GM18502 (cell line): ENCODE measurements around the gene ASCC1.
"Not testable (repeated sequence)": the region's sequence is repeated elsewhere in the genome, so short reads cannot be mapped to it uniquely, and the experiment has no call there.

Source experiments
- ATAC-seq: cut with Tn5 transposase; IDR thresholded peaks from one replicate; pipeline ENCODE4 v1.9.1; 2021; ENCODE audit warnings: mild to moderate bottlenecking; ENCODE audit not compliant: unreplicated experiment, poor library complexity

ASCC1 gene

GRCh38 chr10:72223743-72224101 is 7.6 kb upstream of the ASCC1 start:
- no peak for ATAC-seq

DNA sequence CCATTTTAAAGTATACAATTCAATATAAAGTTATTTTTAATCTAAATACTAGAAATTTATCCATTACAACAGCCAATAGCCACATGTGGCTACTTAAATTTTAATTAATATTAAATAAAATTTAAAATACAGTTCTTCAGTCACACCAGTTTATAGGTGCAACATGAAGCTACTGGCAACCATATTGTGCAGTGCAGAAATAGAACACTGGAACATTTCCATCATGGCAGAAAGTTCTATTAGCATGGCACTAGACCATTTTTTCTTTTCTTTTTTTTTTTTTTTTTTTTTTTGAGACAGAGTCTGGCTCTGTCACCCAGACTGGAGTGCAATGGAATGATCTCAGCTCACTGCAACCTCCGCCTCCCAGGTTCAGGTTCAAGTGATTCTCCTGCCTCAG is 5.2 kb upstream of the ASCC1 start:
- no peak for ATAC-seq

DNA sequence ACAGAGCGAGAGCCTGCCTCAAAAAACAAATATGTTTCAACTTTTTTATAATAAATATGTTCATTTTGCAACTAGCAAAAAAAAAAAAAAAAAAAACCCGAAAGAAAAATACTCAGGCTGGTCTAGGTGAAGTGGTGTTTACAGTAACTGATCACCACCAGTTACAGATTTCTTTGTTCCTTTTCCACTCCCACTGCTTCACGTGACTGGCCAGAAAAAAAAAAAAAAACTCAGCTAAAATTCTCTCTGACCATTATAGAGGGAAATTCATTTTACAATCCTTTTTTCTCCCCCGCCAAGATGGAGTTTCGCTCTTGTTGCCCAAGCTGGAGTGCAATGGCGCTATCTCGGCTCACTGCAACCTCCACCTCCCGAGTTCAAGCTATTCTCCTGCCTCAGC is 4.6 kb upstream of the ASCC1 start:
- ATAC-seq: no peak

DNA sequence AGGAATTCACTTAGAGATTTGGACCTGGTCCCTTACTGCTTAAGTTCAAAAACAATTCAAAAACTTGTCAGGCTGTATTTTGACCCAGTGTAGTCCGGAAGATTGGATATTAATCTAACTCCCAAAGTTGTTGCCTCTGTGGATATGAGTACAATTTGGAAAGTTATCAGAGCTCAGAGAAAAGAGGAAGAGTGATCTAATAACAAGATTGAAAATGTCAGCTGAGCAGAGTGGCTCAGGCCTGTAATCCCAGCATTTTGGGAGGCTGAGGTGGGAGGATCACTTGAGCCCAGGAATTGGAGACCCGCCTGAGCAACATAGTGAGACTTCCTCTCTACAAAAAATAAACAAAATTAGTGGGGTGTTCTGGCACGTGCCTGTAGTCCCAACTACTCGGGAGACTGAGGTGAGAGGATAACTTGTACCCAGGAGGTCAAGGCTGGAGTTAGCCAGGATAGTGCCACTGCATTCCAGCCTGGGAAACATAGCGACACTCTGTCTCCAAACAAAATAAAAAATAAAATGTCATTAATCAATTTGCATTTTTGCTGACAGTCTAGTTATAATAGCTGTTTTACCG is 3.2 kb upstream of the ASCC1 start:
- no peak for ATAC-seq

DNA sequence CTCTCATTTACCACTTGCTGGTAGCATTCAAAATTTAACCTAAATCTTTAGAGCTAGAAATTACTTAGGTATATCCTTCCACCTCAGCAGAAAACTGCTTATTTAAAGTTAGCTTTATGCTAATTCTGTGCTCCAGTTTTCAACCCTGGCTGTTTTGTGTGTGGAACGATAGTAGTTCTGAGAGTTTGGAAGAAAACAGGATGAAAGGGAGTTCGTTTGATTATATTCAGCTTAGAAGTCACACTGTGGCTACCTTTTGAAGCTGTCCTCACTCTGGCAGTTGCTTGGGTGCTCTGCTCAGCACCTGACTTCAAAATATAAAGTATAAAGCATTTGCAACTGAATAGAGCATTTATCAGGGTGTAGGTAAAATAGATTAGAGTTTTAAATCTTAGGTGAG is 2.6 kb upstream of the ASCC1 start:
- no peak for ATAC-seq

GRCh38 chr10:72218325-72218724 is 2.2 kb upstream of the ASCC1 start:
- ATAC-seq: no peak

DNA sequence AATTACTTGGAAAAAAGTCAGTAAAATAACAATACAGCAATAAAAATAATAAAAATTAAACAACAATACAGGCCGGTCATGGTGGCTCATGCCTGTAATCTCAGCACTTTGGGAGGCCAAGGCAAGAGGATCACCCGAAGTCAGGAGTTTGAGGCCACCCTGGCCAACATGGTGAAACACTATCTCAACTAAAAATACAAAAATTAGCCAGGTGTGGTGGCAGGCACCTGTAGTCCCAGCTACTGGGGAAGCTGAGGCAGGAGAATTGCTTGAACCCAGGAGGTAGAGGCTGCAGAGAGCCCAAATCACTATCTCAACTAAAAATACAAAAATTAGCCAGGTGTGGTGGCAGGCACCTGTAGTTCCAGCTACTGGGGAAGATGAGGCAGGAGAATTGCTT is 4.2 kb downstream of the ASCC1 start:
- not testable (repeated sequence) for ATAC-seq

- ATAC-seq: not testable (repeated sequence)
Measured at GRCh38 chr10:72211381-72211780, 4.7 kb downstream of the ASCC1 start.

DNA sequence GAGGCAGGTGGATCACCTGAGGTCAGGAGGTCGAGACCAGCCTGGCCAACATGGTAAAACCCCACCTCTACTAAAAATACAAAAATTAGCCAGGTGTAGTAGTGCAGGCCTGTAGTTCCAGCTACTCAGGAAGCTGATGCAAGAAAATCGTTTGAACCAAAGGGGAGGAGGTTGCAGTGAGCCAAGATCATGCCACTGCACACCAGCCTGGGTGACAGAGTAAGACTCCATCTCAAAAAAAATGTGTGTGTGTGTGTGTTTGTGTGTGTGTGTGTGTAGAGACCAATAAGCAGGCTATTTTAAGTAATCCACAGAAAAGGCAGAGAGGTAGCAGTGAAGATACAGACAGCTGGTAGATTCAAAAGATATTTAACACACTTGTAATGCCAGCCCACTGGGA is 7.5 kb downstream of the ASCC1 start:
- not testable (repeated sequence) for ATAC-seq

GRCh38 chr10:72206511-72207229 is 9.4 kb downstream of the ASCC1 start:
- no peak for ATAC-seq

DNA sequence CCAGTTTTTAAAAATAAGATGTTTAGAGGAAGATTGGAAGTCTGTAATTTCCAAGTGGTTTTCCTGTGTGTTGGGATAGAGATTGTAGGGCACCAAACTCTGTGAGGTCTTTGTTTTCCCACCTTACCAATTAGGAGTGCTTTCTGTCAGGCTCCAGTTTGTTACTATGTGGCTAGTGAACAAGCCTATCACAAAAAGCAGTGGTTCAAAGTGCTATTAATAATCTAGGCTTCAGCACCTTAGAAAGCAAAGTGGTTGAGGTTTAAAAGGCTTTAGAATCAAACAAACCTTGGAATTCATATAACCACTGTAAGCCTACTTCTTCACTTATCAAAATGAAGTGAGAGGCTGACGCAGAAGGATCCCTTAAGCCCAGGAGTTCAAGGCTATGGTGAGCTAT is 11.4 kb downstream of the ASCC1 start:
- no peak for ATAC-seq

DNA sequence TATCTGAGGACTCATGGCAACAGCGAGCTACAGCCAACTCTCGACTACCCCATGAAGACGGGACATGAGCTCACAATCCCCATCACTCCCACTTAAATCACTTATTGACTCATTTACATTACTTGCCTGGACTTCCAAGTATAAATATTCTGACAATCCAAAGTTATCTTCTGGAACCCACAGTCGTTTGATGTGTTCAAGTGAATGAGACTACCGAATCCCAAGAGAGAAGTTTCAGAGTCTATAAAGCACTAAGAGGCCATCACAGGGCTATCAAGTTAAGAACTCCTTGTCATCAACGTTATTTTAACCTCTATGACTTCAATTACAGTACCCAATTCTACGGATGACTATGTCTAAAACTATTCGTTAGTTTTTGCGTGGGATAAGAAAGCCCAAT is 11.8 kb downstream of the ASCC1 start:
- ATAC-seq: no peak

DNA sequence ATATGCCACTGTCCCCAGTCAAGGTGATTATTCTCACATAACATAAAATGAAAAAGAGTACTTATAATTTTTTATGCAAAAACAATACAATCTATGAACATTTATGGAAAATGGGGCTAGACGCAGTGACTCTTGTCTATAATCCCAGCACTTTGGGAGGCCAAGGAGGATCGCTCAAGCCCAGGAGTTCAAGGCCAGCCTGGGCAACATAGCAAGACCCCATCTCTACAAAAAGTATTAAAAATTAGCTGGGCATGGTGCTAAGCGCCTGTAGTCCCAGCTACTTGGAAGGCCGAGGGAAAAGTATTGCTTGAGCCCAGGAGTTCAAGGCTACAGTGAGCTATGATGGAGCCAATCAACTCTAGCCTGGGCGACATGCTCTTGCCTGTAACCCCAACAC is 14.8 kb downstream of the ASCC1 start:
- ATAC-seq: no peak

DNA sequence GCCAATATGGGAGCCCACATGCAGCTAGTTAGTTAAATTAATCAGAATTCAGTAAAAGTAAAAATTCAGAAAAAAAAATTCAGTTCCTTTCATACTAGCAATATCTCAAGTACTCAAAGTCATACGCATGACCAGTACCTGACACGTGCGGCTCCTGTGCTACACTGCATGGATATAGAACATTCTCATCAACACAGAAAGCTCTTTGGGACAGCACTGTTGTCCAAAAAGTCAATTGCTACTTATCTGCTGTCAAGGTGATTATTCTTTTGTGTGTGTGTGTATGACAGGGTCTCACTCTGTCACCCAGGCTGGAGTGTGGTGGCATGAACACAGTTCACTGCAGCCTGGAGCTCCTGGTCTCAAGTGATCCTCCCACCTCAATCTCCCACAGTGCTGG is 15.2 kb downstream of the ASCC1 start:
- ATAC-seq: no peak

DNA sequence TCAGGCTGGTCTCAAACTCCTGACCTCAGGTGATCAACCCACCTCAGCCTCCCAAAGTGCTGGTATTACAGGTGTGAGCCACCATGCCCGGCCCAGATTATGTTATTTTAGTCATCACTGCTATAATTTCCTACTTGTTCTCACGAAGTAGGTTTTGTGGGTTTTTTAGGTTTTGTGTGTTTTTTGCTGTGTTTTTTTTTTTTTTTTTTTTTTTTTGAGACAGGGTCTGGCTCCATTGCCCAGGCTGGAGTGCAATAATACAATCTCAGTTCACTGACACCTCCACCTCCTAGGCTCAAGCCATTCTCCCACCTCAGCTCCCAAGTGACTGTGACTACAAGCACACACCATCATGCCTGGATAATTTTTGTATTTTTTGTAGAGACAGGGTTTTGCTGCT is 21.1 kb downstream of the ASCC1 start:
- no peak for ATAC-seq

DNA sequence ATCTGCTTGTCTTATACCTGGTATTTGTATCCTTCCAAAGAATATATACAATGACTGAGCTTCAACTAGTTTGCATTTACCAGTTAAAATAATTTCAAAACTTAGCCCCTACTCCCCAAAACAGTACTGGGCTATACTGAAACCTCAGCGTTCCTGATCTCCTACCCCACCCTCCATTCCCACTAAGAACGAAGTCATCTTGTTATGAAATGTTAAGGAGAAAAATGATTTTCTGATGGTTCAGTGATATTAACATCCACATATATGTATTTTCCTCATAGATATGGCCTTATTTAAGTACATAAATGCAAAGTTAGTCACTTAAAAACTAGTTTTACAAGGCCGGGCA is 29.1 kb downstream of the ASCC1 start:
- ATAC-seq: no peak

- no peak for ATAC-seq
Measured at GRCh38 chr10:72186258-72186981, 29.7 kb downstream of the ASCC1 start.

- ATAC-seq: no peak
Measured at GRCh38 chr10:72184156-72184555, 31.9 kb downstream of the ASCC1 start.

DNA sequence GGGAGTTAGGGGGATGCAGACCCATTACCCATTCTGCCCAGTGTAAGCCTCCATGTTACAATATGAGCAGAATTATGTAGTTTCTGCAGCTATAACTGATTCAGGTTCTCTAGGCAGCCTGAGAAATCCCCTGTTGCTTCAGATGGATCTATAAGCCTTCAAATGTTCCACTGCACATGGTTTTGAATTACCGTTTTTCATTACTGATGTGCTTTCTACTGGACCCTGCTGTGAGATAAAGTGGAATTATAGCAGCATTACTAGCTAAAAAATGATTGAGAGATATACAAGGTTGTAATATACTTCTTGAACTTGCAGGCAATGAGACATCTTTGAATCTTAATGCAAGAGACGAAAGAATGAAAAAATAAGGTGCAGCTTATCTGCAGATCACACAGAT is 38.6 kb downstream of the ASCC1 start:
- ATAC-seq: no peak

DNA sequence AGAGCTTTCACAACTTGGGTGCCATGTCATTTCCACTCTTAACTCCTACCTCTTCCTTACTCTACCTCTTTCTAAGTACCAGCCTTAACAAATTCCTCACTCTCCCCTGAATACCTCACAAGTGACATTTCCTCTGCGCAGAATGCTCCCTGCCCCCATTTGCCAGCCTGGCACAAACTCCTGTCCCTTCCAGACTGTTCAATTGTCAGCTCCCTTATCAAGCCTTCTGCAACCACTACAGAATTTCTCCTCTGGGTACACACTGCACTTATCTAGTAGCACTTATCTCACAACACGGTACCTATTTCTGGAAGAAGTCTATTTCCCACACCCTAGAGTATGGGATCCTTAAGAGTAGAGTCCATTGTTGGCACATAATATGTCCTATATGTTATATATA is 39.4 kb downstream of the ASCC1 start:
- no peak for ATAC-seq

DNA sequence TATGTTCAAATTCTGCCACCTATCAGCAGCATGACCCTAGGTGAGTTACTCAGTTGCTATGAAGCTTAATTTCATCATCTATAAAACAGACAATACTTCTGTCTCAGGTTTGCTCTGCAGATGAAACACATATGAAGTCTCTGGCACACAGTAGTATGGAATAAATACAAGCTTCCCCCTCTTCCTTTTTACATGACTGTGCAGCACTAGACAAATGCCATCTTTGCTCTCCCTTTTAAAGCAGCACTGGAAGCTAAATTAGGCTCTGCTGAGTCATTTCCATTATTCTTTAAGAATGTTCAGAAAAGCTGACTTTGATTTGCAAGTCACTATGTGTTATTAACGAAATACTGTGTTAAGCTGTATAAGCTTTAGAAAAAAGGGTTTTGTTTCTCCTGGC is 40.9 kb downstream of the ASCC1 start:
- ATAC-seq: no peak

DNA sequence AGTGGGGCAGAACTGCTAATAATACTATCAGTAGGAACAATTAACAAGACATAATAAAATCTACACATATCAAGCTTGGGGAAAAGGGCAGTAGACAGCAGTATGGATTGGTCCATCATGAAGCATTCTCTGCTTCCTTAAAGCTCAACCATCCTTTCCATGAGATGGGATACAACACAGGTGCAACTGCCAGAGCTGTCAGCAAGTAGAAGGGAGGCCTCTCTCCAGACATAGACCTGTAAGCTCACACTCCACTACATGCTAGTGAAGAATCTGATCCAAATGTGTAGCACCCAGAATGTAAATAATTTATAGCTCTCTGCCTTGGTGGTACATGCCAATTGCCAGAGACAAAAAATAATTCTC is 41.8 kb downstream of the ASCC1 start:
- no peak for ATAC-seq
